Smooth muscle cell (in vitro differentiated cells): ENCODE data around the gene CCR3. TPM values are rescaled to one million over a fixed set of nuclear protein-coding genes. Genes with fewer than 3 reads are reported as not detected.

Source experiments
- DNase-seq: peaks from one replicate; lab custom pipeline; 2025; ENCODE audit not compliant: unreplicated experiment; lab: John Stamatoyannopoulos, UW
- H2AFZ ChIP-seq: fragments of 200-600 bp; sonication (generic); 2 replicates; pipeline ENCODE4 v1.6.0; 2016; ENCODE audit warnings: antibody characterized with exemption, low read depth, mild to moderate bottlenecking
- H3F3A ChIP-seq: fragments of 200-600 bp; sonication (generic); 2 replicates; pipeline ENCODE4 v1.6.0; 2017; ENCODE audit warnings: antibody characterized with exemption, low read depth
- H3K27ac ChIP-seq: fragments of 200-600 bp; sonication (generic); 2 replicates; pipeline ENCODE4 v1.5.1; 2016; ENCODE audit warnings: low read depth, mild to moderate bottlenecking
- H3K27me3 ChIP-seq: fragments of 200-600 bp; sonication (generic); 2 replicates; pipeline ENCODE4 v1.6.1; 2016; ENCODE audit warnings: low read depth, mild to moderate bottlenecking
- H3K36me3 ChIP-seq: fragments of 200-600 bp; sonication (generic); 2 replicates; pipeline ENCODE4 v1.5.1; 2016; ENCODE audit warnings: low read depth
- H3K4me1 ChIP-seq: fragments of 200-600 bp; sonication (generic); 2 replicates; pipeline ENCODE4 v1.5.1; 2016; ENCODE audit warnings: low read depth
- H3K4me2 ChIP-seq: fragments of 200-600 bp; sonication (generic); 2 replicates; pipeline ENCODE4 v1.6.0; 2016; ENCODE audit warnings: mild to moderate bottlenecking
- H3K4me3 ChIP-seq: fragments of 200-600 bp; sonication (generic); 2 replicates; pipeline ENCODE4 v1.5.1; 2016; ENCODE audit warnings: mild to moderate bottlenecking
- H3K79me2 ChIP-seq: fragments of 200-600 bp; sonication (generic); 2 replicates; pipeline ENCODE4 v1.6.0; 2016; ENCODE audit warnings: low read depth, mild to moderate bottlenecking
- H3K9ac ChIP-seq: fragments of 200-600 bp; sonication (generic); 2 replicates; pipeline ENCODE4 v1.6.0; 2016; ENCODE audit warnings: low read depth
- H3K9me3 ChIP-seq: fragments of 200-600 bp; sonication (generic); replicated peaks from 2 replicates; pipeline ENCODE4 v1.5.1; 2016; ENCODE audit warnings: low read depth
- H4K20me1 ChIP-seq: fragments of 200-600 bp; sonication (generic); 2 replicates; pipeline ENCODE4 v1.6.0; 2016; ENCODE audit warnings: low read depth
- WGBS: methylation state at CpG from one replicate; pipeline ENCODE4 v1.1.7; 2016; ENCODE audit warnings: low lambda C conversion rate; 5-methylcytosine and 5-hydroxymethylcytosine counted together
- polyA plus RNA-seq: library from polyadenylated mRNA; unstranded; fragments of >200 nt; fragmentation: Nextera tagmentation; extraction: Ambion mirVana; gene quantifications from 2 replicates; pipeline ENCODE4 v1.2.1, GENCODE V29; 2016
- total RNA-seq: library from RNA; depleted of rRNA; stranded (reverse); fragments of >200 nt; gene quantifications from 2 replicates; pipeline ENCODE4 v1.2.3, GENCODE V29; 2014
- TF ChIP-seq, protein P1 (sequence below): fragments of 200-600 bp; sonication (generic); IDR thresholded peaks from 2 replicates; pipeline ENCODE4 v1.5.1; 2017; ENCODE audit warnings: borderline replicate concordance, mild to moderate bottlenecking, antibody characterized with exemption; ENCODE audit not compliant: insufficient read depth, poor library complexity, severe bottlenecking

The CCR3 gene
- total and polyA plus RNA-seq, 2 experiments from 2014 or later = not detected

DNA sequence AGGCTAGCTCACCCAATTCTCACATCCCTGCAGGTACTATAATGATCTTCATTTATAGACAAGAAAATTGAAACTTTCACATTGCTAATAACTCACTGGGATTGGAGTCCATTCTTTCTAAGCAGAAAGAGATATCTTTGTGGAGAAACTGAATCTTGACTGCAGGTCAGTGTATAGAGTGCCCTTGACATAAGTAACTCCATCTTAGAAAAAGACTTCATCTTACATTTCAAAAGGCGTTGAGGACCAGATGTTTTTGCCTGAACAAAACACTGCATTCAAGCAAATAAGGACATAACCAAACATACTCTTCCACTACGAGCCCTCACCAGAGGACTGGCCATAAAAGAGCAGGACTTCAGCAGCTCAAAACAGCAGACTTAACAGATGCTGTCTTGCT is 6.8 kb upstream of the CCR3 start:
- no peaks in the 10 kb centered on the region for H4K20me1 ChIP-seq
- H3K4me1 ChIP-seq = no peaks in the 10 kb centered on the region
- H3K9ac ChIP-seq = no peak overlapping the region
- H3K79me2 ChIP-seq = no peaks in the 10 kb centered on the region
- H3K9me3 ChIP-seq = no peaks in the 10 kb centered on the region
- H2AFZ ChIP-seq = no peak overlapping the region
- DNase-seq = no peak
- H3F3A ChIP-seq = no peaks in the 10 kb centered on the region
- TF ChIP-seq, protein P1, sequence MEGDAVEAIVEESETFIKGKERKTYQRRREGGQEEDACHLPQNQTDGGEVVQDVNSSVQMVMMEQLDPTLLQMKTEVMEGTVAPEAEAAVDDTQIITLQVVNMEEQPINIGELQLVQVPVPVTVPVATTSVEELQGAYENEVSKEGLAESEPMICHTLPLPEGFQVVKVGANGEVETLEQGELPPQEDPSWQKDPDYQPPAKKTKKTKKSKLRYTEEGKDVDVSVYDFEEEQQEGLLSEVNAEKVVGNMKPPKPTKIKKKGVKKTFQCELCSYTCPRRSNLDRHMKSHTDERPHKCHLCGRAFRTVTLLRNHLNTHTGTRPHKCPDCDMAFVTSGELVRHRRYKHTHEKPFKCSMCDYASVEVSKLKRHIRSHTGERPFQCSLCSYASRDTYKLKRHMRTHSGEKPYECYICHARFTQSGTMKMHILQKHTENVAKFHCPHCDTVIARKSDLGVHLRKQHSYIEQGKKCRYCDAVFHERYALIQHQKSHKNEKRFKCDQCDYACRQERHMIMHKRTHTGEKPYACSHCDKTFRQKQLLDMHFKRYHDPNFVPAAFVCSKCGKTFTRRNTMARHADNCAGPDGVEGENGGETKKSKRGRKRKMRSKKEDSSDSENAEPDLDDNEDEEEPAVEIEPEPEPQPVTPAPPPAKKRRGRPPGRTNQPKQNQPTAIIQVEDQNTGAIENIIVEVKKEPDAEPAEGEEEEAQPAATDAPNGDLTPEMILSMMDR = no peak
- WGBS = 76% methylated on average over 2 of the region's 2 CpGs
- no peak overlapping the region for H3K4me3 ChIP-seq
- no peak overlapping the region for H3K4me2 ChIP-seq
- H3K36me3 ChIP-seq = no peaks in the 10 kb centered on the region
- H3K27me3 ChIP-seq = peaks cover 7% of the 10 kb centered on the region
- H3K27ac ChIP-seq = no peak overlapping the region

DNA sequence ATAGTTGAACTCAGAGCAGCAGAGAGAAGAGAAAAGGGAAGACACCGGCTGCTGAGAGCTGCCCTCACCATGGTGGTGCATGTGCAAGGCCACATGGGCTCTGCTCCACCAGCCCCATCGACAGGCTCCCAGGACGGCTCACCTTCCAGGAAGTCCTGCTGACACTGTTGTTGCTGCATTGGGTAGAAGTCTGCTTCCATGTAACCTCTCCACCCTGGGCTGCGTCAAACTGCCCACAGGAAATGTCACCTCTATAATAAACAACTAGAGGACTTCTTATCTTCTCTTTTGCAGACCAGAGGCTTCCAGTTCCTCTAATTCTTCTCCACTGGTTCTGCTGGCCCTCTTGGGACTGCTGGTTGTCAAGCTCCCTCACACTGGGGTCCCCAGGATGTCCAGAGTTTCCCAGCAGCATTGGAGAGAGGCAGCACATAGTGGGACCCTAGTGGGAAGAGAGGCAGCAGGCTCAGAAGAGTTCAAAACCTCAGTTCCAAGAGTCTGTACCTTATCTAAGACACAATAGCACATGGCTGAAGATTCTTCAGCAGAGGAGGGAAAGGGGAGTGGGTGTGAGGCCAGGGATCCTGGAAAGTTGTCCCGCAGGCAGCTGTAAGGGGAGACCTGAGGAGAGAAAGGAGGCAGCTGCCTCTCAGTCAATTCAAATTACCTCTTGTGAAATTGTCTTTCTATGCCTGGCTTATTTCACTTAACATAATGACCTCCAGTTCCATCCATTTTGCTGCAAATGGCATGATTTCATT is 5.8 kb upstream of the CCR3 start:
- 80% methylated on average over 5 of the region's 5 CpGs for WGBS
- H3K9ac ChIP-seq = no peak overlapping the region
- no peaks in the 10 kb centered on the region for H3K9me3 ChIP-seq
- no peak overlapping the region for H2AFZ ChIP-seq
- DNase-seq = no peak
- no peaks in the 10 kb centered on the region for H3K4me1 ChIP-seq
- H3K36me3 ChIP-seq = no peaks in the 10 kb centered on the region
- peaks cover 10% of the 10 kb centered on the region for H3K27me3 ChIP-seq
- no peak overlapping the region for H3K4me3 ChIP-seq
- H3K79me2 ChIP-seq = no peaks in the 10 kb centered on the region
- H3F3A ChIP-seq = no peaks in the 10 kb centered on the region
- no peak overlapping the region for H3K27ac ChIP-seq
- TF ChIP-seq, protein P1 = no peak
- H3K4me2 ChIP-seq = no peak overlapping the region
- H4K20me1 ChIP-seq = no peaks in the 10 kb centered on the region

- no peaks in the 10 kb centered on the region for H3K4me1 ChIP-seq
- no peak overlapping the region for H3K27ac ChIP-seq
- peaks cover 10% of the 10 kb centered on the region for H3K27me3 ChIP-seq
- no peaks in the 10 kb centered on the region for H3K9me3 ChIP-seq
- WGBS = 71% methylated on average over 4 of the region's 4 CpGs
- no peaks in the 10 kb centered on the region for H3K79me2 ChIP-seq
- H3K4me2 ChIP-seq = no peak overlapping the region
- no peak for DNase-seq
- H3K9ac ChIP-seq = no peak overlapping the region
- H3F3A ChIP-seq = no peaks in the 10 kb centered on the region
- H3K36me3 ChIP-seq = no peaks in the 10 kb centered on the region
- H3K4me3 ChIP-seq = no peak overlapping the region
- H4K20me1 ChIP-seq = no peaks in the 10 kb centered on the region
- H2AFZ ChIP-seq = no peak overlapping the region
- TF ChIP-seq, protein P1 = no peak
Measured at GRCh38 chr3:46238386-46238785, 3.9 kb upstream of the CCR3 start.
